Measurements from ENCODE around the gene VPS41.
"Not testable (repeated sequence)": the region's sequence is repeated elsewhere in the genome, so short reads cannot be mapped to it uniquely, and the experiment has no call there.

VPS41 gene

GRCh38 chr7:38854947-38855346 lies 54.0 kb downstream of the VPS41 start:
- not testable (repeated sequence) for FAIRE-seq

- FAIRE-seq = no peak
Measured at GRCh38 chr7:38851321-38851720, 57.7 kb downstream of the VPS41 start.

- FAIRE-seq = no peak
Measured at GRCh38 chr7:38846280-38846679, 62.7 kb downstream of the VPS41 start.

- no peak for FAIRE-seq
Measured at GRCh38 chr7:38844952-38845563, 63.9 kb downstream of the VPS41 start.

- no peak for FAIRE-seq
Measured at GRCh38 chr7:38842746-38843145, 66.2 kb downstream of the VPS41 start.

- FAIRE-seq = peak; percentile 25
Measured at GRCh38 chr7:38840736-38841460, 68.1 kb downstream of the VPS41 start.

- no peak for FAIRE-seq
Measured at GRCh38 chr7:38839851-38840250, 69.1 kb downstream of the VPS41 start.

- peak; percentile 89 for FAIRE-seq
Measured at GRCh38 chr7:38838725-38839385, 70.1 kb downstream of the VPS41 start.

GRCh38 chr7:38834357-38834756 lies 74.6 kb downstream of the VPS41 start:
- no peak for FAIRE-seq

- FAIRE-seq = no peak
Measured at GRCh38 chr7:38833329-38833728, 75.7 kb downstream of the VPS41 start.

- no peak for FAIRE-seq
Measured at GRCh38 chr7:38831259-38831996, 77.6 kb downstream of the VPS41 start.

GRCh38 chr7:38830826-38831225 lies 78.2 kb downstream of the VPS41 start:
- peak; percentile 79 for FAIRE-seq

- FAIRE-seq = no peak
Measured at GRCh38 chr7:38829488-38830165, 79.4 kb downstream of the VPS41 start.

GRCh38 chr7:38828026-38828425 lies 81.0 kb downstream of the VPS41 start:
- FAIRE-seq = no peak

- peak; percentile 36 for FAIRE-seq
Measured at GRCh38 chr7:38825721-38826440, 83.1 kb downstream of the VPS41 start.

GRCh38 chr7:38824948-38825347 lies 84.0 kb downstream of the VPS41 start:
- FAIRE-seq = no peak

- no peak for FAIRE-seq
Measured at GRCh38 chr7:38822549-38822948, 86.4 kb downstream of the VPS41 start.

GRCh38 chr7:38820571-38820970 lies 88.4 kb downstream of the VPS41 start:
- FAIRE-seq = no peak

- FAIRE-seq = no peak
Measured at GRCh38 chr7:38819463-38819862, 89.5 kb downstream of the VPS41 start.

GRCh38 chr7:38817526-38817925 lies 91.5 kb downstream of the VPS41 start:
- no peak for FAIRE-seq

GRCh38 chr7:38813768-38814167 lies 95.2 kb downstream of the VPS41 start:
- FAIRE-seq = no peak

GRCh38 chr7:38806912-38807311 lies 102.1 kb downstream of the VPS41 start:
- FAIRE-seq = no peak
